Body of pancreas (tissue), 4 donors: ENCODE results near the gene P3H2. TPM values are rescaled to one million over a fixed set of nuclear protein-coding genes. Genes with fewer than 3 reads are reported as not detected.

ENCODE experiments used
- ATAC-seq: fragments of 150-250 bp; one replicate; pipeline ENCODE4 v1.9.1; 2016
- DNase-seq, 4 donors: peaks; one replicate each; pipeline ENCODE4 v3.0.0-alpha.2; 2019
- H3K27ac ChIP-seq, 4 donors: fragments of 200-600 bp; sonication (generic); 1 replicate in 3 of 4; 2 replicates in 1 of 4; pipeline versions ENCODE4 v1.5.1 to v1.6.1; 2016 to 2019; ENCODE audit warnings: mild to moderate bottlenecking in 1 of 4, mixed read lengths in 1 of 4, moderate library complexity in 1 of 4
- H3K27me3 ChIP-seq, 2 donors: fragments of 200-600 bp; sonication (generic); one replicate each; pipeline ENCODE4 v1.6.0; 2016; ENCODE audit warnings: mild to moderate bottlenecking in 1 of 2
- H3K36me3 ChIP-seq, 2 donors: fragments of 200-600 bp; sonication (generic); replicated peaks in 1 of 2; 2 replicates each; pipeline ENCODE4 v1.5.1; 2016; ENCODE audit warnings: low read depth in 2 of 2; ENCODE audit not compliant: insufficient read depth in 1 of 2
- H3K4me1 ChIP-seq: fragments of 200-600 bp; sonication (generic); one replicate; pipeline ENCODE4 v1.6.0; 2016
- H3K4me3 ChIP-seq, 2 donors: fragments of 200-600 bp; sonication (generic); 1 replicate in 1 of 2; 2 replicates in 1 of 2; pipeline ENCODE4 v1.5.1; 2016 to 2019
- H3K9me3 ChIP-seq, 3 donors: fragments of 200-600 bp; sonication (generic); 1 replicate in 2 of 3; 2 replicates in 1 of 3; pipeline ENCODE4 v1.5.1; 2016
- CTCF ChIP-seq, 7 experiments: fragments of 450-650 bp in 4 of 7; fragments of 200-600 bp in 3 of 7; sonication (generic) in 3 of 7; IDR thresholded peaks; one replicate each; pipeline ENCODE4 v1.5.1; 2016 to 2019; ENCODE audit warnings: antibody characterized with exemption in 7 of 7
- POLR2A ChIP-seq, 3 donors: fragments of 450-650 bp; IDR thresholded peaks; one replicate each; pipeline ENCODE4 v1.6.1; 2016; ENCODE audit warnings: antibody characterized with exemption in 3 of 3, mild to moderate bottlenecking in 2 of 3
- WGBS, 2 donors: methylation state at CpG; one replicate each; pipeline ENCODE4 v1.1.5; 2017; 5-methylcytosine and 5-hydroxymethylcytosine counted together
- intact Hi-C: fragments of 100-400 bp; cut with DNase I; formaldehyde crosslinking; loops from one replicate; pipeline ENCODE4 v1.15.1; 2023
- total RNA-seq, 2 donors: library from RNA; depleted of rRNA; stranded (reverse); fragments of >200 nt; gene quantifications; one replicate each; pipeline ENCODE4 v1.1.0, GENCODE V29; 2016

The P3H2 gene
- total RNA-seq, 2 donors from 2014 or later = 3.0 to 35.5 TPM

DNA sequence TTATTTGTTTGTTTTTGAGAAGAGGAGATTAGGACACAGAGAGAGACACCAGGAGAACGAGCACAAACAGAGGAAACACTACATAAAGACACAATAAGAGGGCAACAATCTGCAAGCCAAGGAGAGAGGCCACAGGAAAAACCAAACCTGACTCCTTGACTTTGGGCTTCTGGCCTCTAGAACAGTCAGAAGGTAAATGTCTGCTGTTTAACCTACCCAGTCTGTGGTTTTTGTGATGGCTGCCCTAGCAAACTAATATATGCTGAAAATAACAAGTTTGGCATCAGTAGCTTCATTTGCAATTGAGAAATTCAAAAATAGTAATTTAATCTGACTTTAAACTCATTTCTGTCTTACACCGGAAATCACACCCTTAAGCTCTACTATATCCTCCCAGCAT lies 110.2 kb downstream of the P3H2 start:
- no peaks in the 10 kb centered on the region for H3K4me1 ChIP-seq
- intact Hi-C loops = no loop called here
- H3K36me3 ChIP-seq = no peaks in the 10 kb centered on the region
- no peaks in the 10 kb centered on the region for H3K9me3 ChIP-seq
- no peaks in the 10 kb centered on the region for H3K27me3 ChIP-seq
- 63 to 83% methylated on average over 2 of the region's 2 CpGs for WGBS, 2 donors
- ATAC-seq = no peak
- H3K4me3 ChIP-seq = no peak overlapping the region
- TF ChIP-seq CTCF (IDR thresholded peaks at IDR 0.05) = no peak
- TF ChIP-seq POLR2A (IDR thresholded peaks at IDR 0.05) = no peak
- DNase-seq = no peak
- no peak overlapping the region for H3K27ac ChIP-seq

- no peak for DNase-seq
- H3K27me3 ChIP-seq = no peaks in the 10 kb centered on the region
- WGBS, 2 donors = 42 to 44% methylated on average over 1 of the region's 1 CpG
- ATAC-seq = no peak
- TF ChIP-seq CTCF (IDR thresholded peaks at IDR 0.05) (no peak), POLR2A (IDR thresholded peaks at IDR 0.05) (no peak)
- H3K9me3 ChIP-seq = no peaks in the 10 kb centered on the region
- H3K4me3 ChIP-seq = no peak overlapping the region
- H3K27ac ChIP-seq = no peak overlapping the region
- H3K36me3 ChIP-seq = no peaks in the 10 kb centered on the region
- intact Hi-C loops = no loop called here
- H3K4me1 ChIP-seq = no peaks in the 10 kb centered on the region
Observed at GRCh38 chr3:190009614-190010013, 111.1 kb downstream of the P3H2 start.

DNA sequence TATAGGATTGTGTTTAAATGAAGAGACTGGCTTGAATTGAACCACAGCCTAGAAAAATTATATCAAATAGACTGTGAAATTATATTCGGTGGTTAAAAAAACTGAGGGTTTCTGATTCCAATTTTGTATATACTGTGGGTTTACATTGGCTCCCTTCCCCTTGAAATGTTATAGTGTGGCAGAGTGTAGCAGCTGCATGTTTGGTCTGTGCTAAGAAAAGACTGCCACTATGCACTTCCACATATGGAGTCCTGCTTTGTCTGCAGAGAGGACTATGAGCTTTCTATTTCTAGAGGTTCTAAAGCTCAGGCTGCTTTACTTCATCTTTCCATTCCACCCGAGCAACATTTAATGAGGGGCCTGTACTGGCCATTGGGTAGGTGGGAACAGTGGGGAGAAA lies 112.3 kb downstream of the P3H2 start:
- ATAC-seq (no peak), DNase-seq (no peak)
- Histone ChIP-seq H3K9me3 (no peaks in the 10 kb centered on the region), H3K4me3 (no peak overlapping the region), H3K27ac (no peak overlapping the region), H3K36me3 (no peaks in the 10 kb centered on the region), H3K27me3 (no peaks in the 10 kb centered on the region), H3K4me1 (no peaks in the 10 kb centered on the region)
- WGBS, 2 donors = 70 to 71% methylated on average over 2 of the region's 2 CpGs
- TF ChIP-seq POLR2A (IDR thresholded peaks at IDR 0.05) = no peak
- no peak for TF ChIP-seq CTCF (IDR thresholded peaks at IDR 0.05)
- intact Hi-C loops = no loop called here

- Histone ChIP-seq H3K27me3 (no peaks in the 10 kb centered on the region), H3K9me3 (no peaks in the 10 kb centered on the region), H3K4me1 (no peaks in the 10 kb centered on the region), H3K36me3 (no peaks in the 10 kb centered on the region), H3K4me3 (no peak overlapping the region), H3K27ac (no peak overlapping the region)
- TF ChIP-seq CTCF (IDR thresholded peaks at IDR 0.05) = no peak
- TF ChIP-seq POLR2A (IDR thresholded peaks at IDR 0.05) = no peak
- intact Hi-C loops = no loop called here
- DNase-seq (no peak), ATAC-seq (no peak)
- WGBS, 2 donors = 65 to 66% methylated on average over 4 of the region's 4 CpGs
Observed at GRCh38 chr3:190005343-190006113, 115.2 kb downstream of the P3H2 start.

DNA sequence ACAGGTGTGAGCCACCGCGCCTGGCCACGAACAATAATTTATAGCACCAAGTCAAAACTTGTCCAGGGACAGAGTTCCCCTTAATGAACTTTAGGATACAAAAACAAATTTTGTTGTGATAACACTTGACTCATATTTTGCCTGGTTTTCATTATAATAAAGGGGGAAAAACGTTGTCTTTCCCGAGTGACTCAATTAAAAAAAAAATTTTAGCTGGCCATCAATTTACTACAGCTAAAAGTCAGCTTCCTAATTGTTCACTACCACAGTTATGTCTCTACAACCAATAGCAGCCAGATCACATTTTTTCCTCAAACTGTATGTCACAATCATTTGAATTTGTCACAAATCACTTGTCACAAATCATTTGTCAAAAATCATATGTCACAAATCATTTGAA lies 116.0 kb downstream of the P3H2 start:
- ATAC-seq (no peak), DNase-seq (no peak)
- no peaks in the 10 kb centered on the region for H3K9me3 ChIP-seq
- 63 to 75% methylated on average over 5 of the region's 5 CpGs for WGBS, 2 donors
- H3K27me3 ChIP-seq = no peaks in the 10 kb centered on the region
- no peaks in the 10 kb centered on the region for H3K36me3 ChIP-seq
- intact Hi-C loops = no loop called here
- TF ChIP-seq POLR2A (IDR thresholded peaks at IDR 0.05) (no peak), CTCF (IDR thresholded peaks at IDR 0.05) (no peak)
- H3K27ac ChIP-seq = no peak overlapping the region
- no peak overlapping the region for H3K4me3 ChIP-seq
- no peaks in the 10 kb centered on the region for H3K4me1 ChIP-seq
